HG03159 (cell line): ENCODE data around the gene MYO5A.
"Not testable (repeated sequence)": the region's sequence is repeated elsewhere in the genome, so short reads cannot be mapped to it uniquely, and the experiment has no call there.

Experiments used
- ATAC-seq: cut with Tn5 transposase; IDR thresholded peaks from one replicate; pipeline ENCODE4 v1.9.1; 2021; ENCODE audit warnings: mild to moderate bottlenecking, moderate library complexity; ENCODE audit not compliant: unreplicated experiment

Gene MYO5A

DNA sequence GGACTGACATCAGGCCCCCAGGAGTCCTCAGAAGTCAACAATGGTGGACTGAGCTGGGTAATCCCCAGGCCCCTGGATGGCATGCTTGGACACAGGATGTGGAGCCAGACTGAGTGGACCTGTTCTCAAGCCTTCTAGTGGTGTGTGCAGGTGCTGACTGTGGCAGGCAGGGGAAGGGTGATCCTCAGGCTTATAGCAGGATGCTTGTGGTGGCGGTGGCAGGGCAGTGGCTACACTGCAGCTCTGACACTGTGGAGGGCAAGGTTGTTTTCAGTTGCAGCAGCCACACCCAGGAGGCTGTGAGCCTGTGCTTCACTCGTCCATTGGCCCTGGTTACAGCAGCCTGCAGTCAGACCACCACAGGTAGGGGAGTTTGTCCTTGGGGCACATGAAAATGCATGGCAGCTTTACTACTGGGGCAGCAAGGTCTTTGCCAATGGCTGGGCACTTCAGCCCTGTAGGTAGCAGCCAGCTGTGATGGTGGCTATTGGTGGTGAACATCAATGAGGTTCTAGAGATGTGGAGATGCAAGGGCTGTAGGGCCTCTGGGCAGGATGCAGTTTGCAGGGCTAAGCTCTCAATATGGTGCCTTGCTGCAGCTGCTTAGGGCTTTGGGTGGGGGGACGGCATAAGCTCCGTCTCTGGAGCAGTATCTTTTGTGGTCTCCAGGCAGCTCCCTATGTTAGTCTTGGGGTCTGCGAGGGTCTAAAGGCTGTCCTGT is 17.5 kb upstream of the MYO5A start:
- no peak for ATAC-seq

GRCh38 chr15:52540374-52541012 is 11.8 kb upstream of the MYO5A start:
- no peak for ATAC-seq

DNA sequence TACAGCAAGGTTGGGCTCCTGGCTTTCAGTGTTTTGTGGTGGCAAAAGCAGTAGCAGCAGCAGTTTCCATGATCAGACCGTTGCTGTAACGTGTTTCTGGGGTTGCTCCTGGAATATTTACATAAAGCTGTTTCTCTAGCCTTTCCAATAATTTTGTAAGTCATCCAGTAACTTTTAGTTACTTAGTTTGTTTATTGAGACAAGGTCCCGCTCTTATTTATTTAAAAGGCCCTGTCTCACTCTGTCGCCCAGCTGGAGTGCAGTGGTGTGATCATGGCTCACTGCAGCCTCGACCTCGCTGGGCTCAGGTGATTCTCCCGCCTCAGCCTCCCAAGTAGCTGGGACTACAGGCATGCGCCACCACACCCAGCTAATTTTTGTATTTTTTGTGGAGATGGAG is 8.8 kb upstream of the MYO5A start:
- ATAC-seq, result no peak

DNA sequence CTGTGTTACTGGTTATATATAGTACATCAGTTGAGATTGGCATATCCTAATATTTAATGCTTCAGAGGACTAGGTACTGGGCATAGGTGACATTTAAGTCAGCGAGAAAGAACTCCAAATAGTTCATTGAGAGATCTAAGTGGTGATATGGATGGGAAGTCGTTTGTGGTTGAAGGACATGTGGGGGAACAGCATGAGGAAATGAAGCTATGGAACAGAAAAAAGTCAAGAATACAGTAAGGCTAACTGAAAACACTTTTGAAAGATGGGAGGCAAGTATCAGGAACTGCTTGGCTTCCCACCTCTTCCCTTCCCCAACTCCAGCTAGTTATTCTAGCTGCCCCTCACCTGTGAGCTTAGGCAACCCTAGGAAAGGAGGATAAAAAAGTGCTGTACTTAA is 3.7 kb upstream of the MYO5A start:
- no peak for ATAC-seq

DNA sequence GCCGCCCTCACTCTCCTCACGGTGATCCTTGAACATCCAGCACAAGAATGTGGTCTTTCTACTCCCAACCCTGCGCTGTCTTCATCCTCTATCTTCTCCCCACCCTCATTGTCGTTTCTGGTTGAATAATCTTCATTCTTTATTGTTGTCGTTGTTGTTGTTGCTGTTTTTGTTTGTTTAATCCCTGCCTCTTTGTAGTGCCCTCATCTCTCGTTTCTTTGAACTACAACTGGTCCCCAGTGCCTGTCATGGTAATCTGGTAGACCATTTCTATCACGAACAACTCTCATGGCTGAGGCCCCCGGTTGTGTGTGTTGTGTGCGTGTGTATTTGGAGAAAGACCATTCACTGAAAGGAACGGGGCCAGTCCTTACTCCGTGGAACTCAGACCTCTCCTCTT is 1.3 kb upstream of the MYO5A start:
- no peak for ATAC-seq

DNA sequence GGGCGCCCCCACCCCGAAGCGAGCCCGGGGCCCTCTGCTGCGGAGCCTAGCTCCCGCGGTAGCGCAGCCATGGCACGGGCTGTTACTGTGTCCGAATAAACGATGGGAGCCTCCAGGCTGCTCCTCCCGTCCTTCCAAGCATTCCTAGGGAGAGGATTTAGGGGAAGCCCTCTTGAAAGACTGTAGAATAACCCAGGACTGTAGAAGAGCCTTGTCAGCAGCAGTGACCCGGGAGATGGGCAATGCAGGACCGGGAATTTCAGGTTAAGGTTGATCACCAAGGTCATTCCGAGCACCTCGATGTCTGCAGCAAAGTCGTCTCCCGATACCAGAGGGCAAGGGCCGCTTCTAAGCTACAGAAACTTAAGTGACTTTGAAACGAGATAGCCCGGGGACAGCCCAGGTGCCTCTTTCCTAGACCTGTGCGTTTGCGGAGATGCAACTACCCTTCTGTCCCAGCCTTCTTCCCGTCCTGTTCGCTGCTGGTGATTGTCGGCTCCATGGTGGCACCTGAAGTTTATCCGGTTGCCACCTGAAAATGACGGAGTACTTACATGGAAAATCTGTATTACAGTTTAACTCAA is 753 bp upstream of the MYO5A start:
- peak; percentile 1 for ATAC-seq

DNA sequence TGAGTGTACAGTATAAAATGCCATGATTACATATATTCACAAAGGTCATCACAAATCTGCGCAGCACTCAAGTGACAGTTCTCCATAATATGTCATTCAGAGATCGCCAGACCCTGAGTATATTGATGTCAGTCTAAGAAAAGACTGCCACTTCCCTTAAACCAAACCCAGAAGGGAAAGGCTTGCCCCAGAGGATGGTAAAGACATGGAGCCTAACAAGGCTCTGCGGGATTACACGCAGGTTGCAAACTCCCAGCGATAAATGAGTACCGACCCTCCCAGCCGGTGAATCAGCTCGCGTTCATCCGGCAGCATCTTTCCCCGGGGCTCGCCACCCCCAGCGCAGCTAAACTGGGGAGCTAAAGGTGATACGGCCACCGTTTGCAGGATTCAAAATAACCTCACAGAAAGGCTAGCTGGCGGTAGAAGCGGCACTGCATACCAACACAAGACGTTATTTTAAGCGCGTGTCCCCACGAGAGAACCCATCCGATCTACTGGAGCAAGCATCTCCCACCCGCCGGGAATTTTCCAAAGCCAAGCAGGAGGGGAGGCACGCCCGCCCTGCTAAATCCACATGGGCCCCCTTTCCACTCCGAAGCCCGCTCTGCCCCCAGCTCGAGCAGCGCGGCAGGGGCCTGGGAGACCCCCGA is 643 bp downstream of the MYO5A start:
- no peak for ATAC-seq

DNA sequence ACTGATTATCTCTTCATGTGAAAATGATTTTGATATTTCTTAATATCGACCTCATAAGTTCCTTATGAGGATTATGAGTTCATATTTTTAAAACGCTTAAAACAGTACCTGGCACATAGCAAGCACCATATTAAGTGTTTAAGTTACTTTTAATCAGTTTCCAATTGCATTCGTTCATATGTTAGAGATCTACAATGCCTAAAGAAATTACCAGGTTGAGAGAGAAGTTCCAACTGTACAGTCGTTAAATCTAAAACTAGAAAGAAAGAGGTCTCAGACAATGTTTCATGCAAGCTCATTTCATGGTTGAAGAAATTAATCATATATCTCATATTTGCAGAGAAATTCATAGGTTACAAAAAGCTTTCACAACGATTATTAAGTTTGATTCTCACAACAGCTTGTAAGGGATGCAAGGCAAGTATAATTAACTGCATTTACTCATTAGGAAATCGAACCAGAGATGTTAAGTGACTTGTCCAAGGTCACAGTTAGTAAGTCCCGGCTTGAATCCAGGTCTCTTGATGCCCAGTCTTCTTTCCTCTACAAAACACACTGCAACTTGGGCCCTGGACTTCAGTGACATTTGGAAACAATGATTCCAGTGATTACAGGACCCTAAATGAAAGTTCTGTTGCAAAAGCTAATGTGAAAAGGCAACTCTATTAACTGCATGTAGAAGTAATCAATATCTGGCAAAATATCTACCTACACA is 1.3 kb downstream of the MYO5A start:
- no peak for ATAC-seq

DNA sequence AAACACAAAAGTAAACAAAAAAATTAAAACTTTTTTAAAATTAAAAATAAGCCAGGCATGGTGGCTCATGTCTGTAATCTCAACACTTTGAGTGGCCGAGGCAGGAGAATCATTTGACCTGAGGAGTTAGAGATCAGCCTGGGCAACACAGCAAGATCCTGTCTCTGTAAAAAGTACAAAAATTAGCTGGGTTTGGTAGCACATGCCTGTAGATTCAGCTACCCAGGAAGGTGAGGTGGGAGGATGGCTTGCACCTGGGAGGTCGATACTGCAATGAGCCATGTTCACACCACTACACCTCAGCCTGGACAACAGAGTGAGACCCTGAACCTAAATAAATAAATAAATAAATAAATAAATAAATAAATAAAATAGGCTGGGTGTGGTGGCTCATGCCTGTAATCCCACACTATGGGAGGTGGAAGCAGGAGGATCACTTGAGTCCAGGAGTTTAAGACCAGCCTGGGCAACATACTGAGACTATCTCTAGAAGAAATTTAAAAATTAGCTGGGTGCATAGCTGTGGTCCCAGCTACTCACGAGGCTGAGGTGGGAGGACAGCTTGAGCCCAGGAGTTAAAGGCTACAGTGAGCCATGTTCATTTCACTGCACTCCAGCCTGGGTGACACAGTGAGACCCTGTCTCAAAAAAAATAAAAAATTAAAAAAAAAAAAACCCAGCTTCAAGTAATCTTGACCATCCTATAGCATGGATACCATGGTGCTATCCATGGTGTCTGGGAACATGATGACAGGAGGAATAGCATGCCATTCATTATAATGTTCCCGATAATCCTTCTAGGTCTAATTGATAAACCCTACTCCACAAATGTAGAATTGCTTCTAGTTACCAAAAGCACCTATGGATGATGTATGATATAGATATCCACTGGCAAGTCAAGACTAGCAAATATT is 4.2 kb downstream of the MYO5A start:
- no peak for ATAC-seq

DNA sequence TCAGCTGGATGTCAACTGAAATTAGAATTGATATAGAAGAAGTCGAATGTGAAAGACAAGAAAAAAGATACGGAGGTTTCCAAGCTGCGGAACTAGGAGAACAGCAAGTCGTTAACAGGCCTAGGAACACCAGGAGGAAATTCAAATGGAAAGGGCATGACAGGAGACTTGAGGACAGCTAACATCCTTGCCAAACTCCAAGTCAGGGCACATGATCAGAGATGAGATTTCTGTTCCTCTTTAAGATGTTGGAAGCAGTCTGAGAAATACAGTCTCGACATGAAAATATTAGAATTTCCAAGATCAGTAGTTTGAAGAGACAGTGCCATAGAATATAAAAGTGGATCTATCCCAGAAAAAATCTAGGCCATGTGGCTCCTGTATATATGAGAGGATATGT is 5.0 kb downstream of the MYO5A start:
- ATAC-seq, result no peak

- ATAC-seq, result no peak
Observed at GRCh38 chr15:52523192-52523591, 5.5 kb downstream of the MYO5A start.

DNA sequence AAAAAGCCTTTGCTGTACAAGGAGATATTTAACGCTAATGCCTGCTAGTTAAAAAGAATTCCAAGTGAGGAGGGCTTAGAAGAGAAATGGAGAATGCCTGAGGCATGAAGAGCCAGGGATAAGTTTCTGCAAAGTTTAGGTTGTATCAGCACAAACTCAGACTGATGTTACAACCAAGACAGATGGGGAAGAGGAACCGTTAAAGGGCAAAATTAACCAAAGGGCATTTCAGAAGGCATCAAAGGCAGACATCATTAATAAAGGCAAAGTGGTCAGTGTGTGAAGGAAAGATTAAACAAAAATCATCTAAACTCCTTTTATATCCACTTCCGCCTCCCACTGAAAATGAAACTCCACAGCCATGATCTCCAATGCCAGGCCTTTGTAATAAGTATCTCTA is 7.0 kb downstream of the MYO5A start:
- ATAC-seq, result no peak

GRCh38 chr15:52520421-52520820 is 8.3 kb downstream of the MYO5A start:
- no peak for ATAC-seq

DNA sequence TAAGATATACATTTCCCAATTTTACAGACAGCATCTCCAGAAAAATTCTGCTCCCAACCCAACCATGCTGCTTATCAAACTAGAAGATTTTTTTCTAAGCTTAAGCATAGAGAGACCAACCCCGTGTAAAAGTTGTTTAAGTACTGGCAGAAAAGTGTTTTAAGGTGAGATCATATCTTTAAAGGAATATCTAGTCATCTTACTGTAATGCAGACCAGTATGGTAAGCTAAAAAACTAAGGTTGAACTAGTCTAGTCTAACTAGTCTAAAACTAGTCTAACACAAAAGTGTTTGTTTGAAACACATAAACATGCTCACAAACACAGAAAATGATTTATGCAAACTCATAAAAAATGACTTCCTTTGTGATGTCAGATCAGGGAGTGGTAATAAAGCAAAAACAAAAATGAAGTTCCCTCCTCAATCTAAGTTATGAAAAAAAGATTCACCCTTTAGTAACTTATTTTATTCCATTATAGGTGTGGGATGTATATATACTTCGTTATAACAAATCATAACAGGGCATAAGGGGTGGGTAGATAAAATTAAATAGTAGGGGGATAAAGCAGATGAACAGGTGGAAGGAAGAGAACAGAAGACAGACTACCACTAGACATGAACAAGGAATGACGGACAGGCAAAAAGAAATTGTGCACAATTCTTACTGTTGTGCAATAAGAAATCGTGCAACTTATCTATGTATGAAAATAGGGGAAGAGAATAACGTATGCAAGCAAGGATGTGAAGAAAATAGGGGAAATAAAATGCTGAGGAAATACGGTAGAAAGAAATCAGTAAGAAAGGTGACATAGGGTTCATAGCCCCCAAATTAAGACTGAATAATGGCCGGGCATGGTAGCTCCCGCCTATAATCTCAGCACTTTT is 10.0 kb downstream of the MYO5A start:
- no peak for ATAC-seq

DNA sequence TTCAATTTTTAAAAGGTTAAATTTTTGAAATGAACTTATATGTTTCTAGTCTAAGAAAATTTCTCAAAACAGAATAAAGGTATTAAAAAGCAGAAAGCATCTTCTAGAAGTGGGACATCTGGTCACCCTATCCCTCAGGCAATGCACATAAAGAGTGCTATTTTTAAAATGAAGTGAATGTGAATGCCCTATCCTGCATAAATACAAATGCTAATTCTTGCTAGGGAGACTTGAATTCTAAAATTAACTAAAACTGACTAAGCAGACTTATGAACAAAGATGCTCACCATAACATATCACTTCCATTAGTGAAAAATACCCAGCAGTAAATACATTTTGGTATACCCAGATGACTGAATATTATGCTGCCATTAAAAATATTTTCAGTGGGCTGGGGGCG is 11.7 kb downstream of the MYO5A start:
- no peak for ATAC-seq

- ATAC-seq, result no peak
Observed at GRCh38 chr15:52515343-52515742, 13.3 kb downstream of the MYO5A start.

DNA sequence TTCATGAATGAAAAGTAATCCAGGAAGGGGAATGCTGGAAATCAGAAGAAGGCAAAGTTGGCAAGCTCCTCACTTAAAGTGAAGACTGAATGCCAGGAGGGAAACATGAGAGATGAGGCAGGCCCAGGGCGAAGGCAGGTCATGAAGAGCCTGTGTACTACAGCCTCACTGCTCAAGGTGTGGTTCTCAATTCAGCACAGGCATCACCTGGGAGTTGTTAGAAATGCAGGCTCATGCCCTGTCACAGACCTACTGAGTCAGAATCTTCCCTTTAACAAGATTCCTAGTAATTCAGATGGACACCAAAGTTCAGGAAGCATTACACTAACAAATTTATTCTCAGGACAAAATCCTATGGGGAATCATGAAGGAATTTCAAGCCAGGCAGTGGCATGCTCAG is 14.2 kb downstream of the MYO5A start:
- no peak for ATAC-seq

- ATAC-seq, result not testable (repeated sequence)
Observed at GRCh38 chr15:52512869-52513268, 15.8 kb downstream of the MYO5A start.

DNA sequence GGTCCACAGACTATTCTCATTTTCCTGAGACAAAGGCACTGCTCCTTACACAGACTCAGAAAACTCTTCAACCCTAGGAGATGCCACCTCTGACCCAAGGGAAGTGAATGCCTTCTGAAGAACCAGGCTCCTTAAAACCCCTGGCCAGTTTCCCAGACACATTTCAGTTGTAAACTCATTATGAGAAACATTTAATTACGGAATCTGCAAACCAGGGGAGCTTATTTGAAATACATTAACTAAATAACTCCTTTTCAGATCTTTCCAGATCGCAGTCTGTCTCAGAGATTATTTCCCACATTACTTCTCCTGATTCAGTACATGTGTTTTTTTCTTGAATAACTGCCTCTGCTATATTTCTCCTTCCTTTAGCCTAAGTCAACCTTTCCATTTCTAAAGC is 17.6 kb downstream of the MYO5A start:
- ATAC-seq, result no peak
